ENCODE measurements around the gene MRGPRX4. TPM values are rescaled to one million over a fixed set of nuclear protein-coding genes. Genes with fewer than 3 reads are reported as not detected.
"Not testable (repeated sequence)": the region's sequence is repeated elsewhere in the genome, so short reads cannot be mapped to it uniquely, and the experiment has no call there.

The MRGPRX4 gene
- total RNA-seq, 1 donor from 2014 or later = not detected

DNA sequence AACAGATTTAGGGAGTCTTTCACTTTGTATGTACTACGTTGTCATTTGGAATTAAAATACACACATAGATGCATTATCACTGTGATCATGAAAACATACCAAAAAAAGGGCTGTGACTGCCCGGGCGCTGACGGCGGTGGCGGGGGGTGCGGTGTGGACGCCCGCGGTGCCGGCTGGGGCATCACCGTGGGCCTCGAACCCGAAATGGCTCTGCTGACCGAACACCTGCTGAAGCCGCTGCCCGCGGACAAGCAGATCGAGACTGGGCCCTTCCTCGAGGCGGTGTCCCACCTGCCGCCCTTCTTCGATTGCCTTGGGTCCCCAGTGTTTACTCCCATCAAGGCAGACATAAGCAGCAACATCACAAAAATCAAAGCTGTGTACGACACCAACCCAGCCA is 16.2 kb downstream of the MRGPRX4 start:
- Mint-ChIP-seq H3K27me3 (ENCODE audit: low read depth) (peaks cover 31% of the 10 kb centered on the region), H3K9me3 (no peaks in the 10 kb centered on the region), H3K4me1 (ENCODE audit: low read depth) (no peaks in the 10 kb centered on the region), H3K36me3 (ENCODE audit: low read depth) (no peaks in the 10 kb centered on the region), H3K4me3 (ENCODE audit: low read depth) (no peak overlapping the region), H3K27ac (no peak overlapping the region)
- no peak for DNase-seq (ENCODE audit: low spot score)
- intact Hi-C loops (cut with micrococcal nuclease) = no loop called here

DNA sequence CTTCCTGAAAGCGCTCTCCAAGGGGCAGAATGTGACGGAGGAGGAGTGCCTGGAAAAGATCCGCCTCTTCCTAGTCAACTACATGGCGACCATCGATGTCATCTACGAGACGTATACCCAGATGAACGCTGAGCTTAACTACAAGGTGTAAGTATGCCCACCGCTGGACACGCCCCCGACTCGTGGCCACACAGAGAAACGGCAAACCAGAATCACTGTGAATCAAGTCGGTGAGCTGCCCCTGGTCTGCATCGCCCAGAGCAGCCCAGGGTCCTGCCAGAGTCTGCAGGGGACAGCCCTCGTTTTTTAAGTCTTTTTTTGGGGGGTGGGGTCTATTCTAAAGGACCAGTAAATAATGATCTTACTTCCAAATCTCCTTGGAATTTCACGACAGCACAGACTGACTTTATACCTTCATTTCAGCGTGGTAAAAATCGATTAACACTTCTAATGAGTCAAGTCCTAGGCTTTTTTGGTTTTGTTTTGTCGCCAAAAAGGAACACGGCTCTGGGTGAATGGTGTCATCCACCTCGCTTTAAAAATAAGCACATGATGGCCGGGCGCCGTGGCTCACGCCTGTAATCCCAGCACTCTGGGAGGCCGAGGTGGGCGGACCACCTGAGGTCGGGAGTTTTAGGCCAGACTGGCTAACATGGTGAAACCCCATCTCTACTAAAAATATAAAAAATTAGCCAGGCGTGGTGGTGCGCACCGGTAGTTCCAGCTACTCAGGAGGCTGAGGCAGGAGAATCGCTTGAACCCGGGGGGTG is 17.0 kb downstream of the MRGPRX4 start:
- H3K36me3 Mint-ChIP-seq (ENCODE audit: low read depth); DNase-seq (ENCODE audit: low spot score); intact Hi-C loops (cut with micrococcal nuclease); H3K4me3 Mint-ChIP-seq (ENCODE audit: low read depth); H3K9me3 Mint-ChIP-seq; H3K4me1 Mint-ChIP-seq (ENCODE audit: low read depth); H3K27ac Mint-ChIP-seq: not testable (repeated sequence)
- H3K27me3 Mint-ChIP-seq (ENCODE audit: low read depth) = peaks cover 29% of the 10 kb centered on the region

DNA sequence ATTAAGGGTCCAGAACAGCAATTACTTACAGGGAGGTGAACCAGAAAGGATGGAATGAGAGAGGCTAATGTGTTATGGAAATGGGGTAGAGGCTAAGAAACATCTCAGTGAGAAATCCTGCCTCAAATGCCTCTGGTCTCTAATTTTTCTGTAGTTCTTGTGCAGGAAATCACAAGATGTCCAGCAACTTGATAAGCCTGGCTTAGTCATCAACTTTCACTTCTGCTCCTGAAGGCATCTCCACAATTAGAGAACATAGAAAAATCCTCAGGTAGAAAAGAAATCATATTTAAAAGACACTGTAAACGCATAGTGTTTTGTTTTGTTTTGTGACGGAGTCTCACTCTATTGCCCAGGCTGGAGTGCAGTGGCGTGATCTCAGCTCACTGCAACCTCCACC is 18.7 kb downstream of the MRGPRX4 start:
- Mint-ChIP-seq H3K27me3 (ENCODE audit: low read depth) (peaks cover 25% of the 10 kb centered on the region), H3K4me3 (ENCODE audit: low read depth) (no peak overlapping the region), H3K27ac (no peak overlapping the region), H3K36me3 (ENCODE audit: low read depth) (no peaks in the 10 kb centered on the region), H3K9me3 (no peaks in the 10 kb centered on the region), H3K4me1 (ENCODE audit: low read depth) (no peaks in the 10 kb centered on the region)
- intact Hi-C loops (cut with micrococcal nuclease) = no loop called here
- no peak for DNase-seq (ENCODE audit: low spot score)

DNA sequence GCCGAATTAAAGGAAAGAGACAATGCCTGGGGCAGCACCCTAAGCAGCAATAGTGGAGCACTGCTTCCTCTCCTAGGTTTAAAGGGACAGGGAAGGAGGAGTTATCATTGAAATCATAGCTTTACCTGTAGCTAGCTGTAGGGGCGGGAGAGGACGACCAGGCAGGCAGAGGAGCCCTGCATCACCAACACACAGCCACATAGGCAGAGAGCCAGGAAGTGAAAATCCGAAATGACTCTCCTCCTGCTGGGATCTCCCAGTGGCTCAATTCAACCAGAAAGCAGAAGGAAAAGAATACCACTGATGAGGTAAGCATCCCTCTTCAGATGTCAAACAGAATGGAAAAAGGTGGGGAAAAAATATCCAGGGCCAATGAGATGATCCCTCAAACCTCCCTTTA is 20.4 kb downstream of the MRGPRX4 start:
- DNase-seq (ENCODE audit: low spot score) = no peak
- no peaks in the 10 kb centered on the region for H3K9me3 Mint-ChIP-seq
- no peak overlapping the region for H3K4me3 Mint-ChIP-seq (ENCODE audit: low read depth)
- no peaks in the 10 kb centered on the region for H3K4me1 Mint-ChIP-seq (ENCODE audit: low read depth)
- no peak overlapping the region for H3K27ac Mint-ChIP-seq
- H3K27me3 Mint-ChIP-seq (ENCODE audit: low read depth) = peaks cover 26% of the 10 kb centered on the region
- intact Hi-C loops (cut with micrococcal nuclease) = no loop called here
- no peaks in the 10 kb centered on the region for H3K36me3 Mint-ChIP-seq (ENCODE audit: low read depth)

DNA sequence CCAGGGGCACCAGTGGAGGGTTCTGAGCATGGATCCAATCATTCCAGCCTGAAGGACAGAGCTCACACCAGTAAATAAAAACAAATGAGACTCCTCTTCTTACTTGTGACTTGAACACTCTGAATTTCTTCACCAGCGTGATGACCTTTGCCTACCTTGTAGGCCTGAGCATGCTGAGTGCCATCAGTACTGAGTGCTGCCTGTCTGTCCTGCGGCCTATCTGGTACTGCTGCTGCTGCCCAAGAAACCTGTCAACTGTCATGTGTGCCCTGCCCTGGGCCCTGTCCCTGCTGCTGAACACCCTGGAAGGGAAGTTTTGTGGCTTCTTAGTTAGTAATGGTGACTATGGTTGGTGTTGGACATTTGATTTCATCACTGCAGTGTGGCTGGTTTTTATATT is 23.9 kb downstream of the MRGPRX4 start:
- DNase-seq (ENCODE audit: low spot score) = no peak
- intact Hi-C loops (cut with micrococcal nuclease) = no loop called here
- H3K4me3 Mint-ChIP-seq (ENCODE audit: low read depth) = no peak overlapping the region
- H3K9me3 Mint-ChIP-seq = no peaks in the 10 kb centered on the region
- no peak overlapping the region for H3K27ac Mint-ChIP-seq
- H3K36me3 Mint-ChIP-seq (ENCODE audit: low read depth) = no peaks in the 10 kb centered on the region
- peaks cover 37% of the 10 kb centered on the region for H3K27me3 Mint-ChIP-seq (ENCODE audit: low read depth)
- H3K4me1 Mint-ChIP-seq (ENCODE audit: low read depth) = no peaks in the 10 kb centered on the region

DNA sequence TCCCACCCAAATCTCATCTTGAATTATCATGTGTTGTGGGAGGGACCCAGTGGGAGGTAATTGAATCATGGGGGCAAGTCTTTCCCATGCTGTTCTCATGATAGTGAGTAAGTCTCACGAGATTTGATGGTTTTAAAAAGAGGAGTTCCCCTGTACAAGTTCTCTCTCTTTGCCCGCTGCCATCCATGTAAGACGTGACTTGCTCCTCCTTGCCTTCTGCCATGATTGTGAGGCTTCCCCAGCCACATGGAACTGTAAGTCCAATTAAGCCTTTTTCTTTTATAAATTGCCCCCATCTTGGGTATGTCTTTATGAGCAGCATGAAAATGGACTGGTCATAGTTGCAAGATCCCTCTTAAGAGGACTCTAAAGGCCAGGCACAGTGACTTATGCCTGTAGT is 25.1 kb downstream of the MRGPRX4 start:
- H3K27me3 Mint-ChIP-seq (ENCODE audit: low read depth) = peaks cover 38% of the 10 kb centered on the region
- DNase-seq (ENCODE audit: low spot score); H3K9me3 Mint-ChIP-seq; H3K27ac Mint-ChIP-seq; H3K4me3 Mint-ChIP-seq (ENCODE audit: low read depth); intact Hi-C loops (cut with micrococcal nuclease); H3K4me1 Mint-ChIP-seq (ENCODE audit: low read depth); H3K36me3 Mint-ChIP-seq (ENCODE audit: low read depth): not testable (repeated sequence)

DNA sequence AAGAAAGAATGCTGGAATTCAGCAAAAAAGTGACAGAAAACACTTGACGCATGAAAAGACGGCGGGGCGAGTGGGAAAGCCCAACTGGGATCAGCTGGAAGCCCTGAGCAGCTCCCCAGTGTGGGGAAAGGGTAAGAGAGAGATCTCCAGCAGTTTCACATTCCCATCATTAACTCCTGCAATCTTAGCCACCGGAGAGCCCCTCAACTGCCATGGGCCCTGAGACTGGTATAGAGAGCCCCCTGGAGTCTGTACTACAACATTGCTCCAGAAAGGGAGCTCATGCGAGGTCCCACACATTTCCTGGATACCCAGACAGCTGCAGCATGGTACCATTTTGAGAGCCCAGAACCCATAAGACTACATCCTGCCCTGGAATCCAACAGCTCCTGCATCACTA is 31.1 kb downstream of the MRGPRX4 start:
- intact Hi-C loops (cut with micrococcal nuclease) = loop anchor here (10.0 kb wide), 1 partner anchor 89 kb away; no protein-coding TSS in a partner anchor
- Mint-ChIP-seq H3K36me3 (ENCODE audit: low read depth) (no peaks in the 10 kb centered on the region), H3K27me3 (ENCODE audit: low read depth) (peaks cover 57% of the 10 kb centered on the region), H3K4me3 (ENCODE audit: low read depth) (no peak overlapping the region), H3K9me3 (no peaks in the 10 kb centered on the region), H3K27ac (no peak overlapping the region), H3K4me1 (ENCODE audit: low read depth) (peaks cover 16% of the 10 kb centered on the region)
- no peak for DNase-seq (ENCODE audit: low spot score)

DNA sequence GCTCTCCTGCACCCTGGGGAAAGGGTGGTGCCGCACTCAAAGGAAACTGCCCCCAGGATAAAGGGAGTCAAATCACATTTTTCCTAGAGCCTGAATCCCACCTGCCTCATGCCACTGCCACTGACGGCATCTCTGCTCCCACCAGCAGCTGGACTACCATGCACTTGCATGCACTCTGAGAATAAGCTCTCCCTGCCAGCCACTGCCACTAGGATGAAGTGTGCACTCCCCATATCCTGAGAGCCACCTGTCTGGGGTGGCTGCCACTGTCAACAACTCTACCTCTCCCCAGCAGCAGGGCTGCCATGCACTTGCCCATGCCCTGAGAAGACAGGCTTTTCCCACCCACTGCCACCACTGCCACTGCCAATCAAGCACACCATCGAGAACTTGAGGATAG is 31.6 kb downstream of the MRGPRX4 start:
- DNase-seq (ENCODE audit: low spot score) = no peak
- no peak overlapping the region for H3K4me3 Mint-ChIP-seq (ENCODE audit: low read depth)
- no peaks in the 10 kb centered on the region for H3K9me3 Mint-ChIP-seq
- peaks cover 18% of the 10 kb centered on the region for H3K4me1 Mint-ChIP-seq (ENCODE audit: low read depth)
- peaks cover 59% of the 10 kb centered on the region for H3K27me3 Mint-ChIP-seq (ENCODE audit: low read depth)
- intact Hi-C loops (cut with micrococcal nuclease) = loop anchor here (10.0 kb wide), 1 partner anchor 89 kb away; no protein-coding TSS in a partner anchor
- no peak overlapping the region for H3K27ac Mint-ChIP-seq
- H3K36me3 Mint-ChIP-seq (ENCODE audit: low read depth) = no peaks in the 10 kb centered on the region

DNA sequence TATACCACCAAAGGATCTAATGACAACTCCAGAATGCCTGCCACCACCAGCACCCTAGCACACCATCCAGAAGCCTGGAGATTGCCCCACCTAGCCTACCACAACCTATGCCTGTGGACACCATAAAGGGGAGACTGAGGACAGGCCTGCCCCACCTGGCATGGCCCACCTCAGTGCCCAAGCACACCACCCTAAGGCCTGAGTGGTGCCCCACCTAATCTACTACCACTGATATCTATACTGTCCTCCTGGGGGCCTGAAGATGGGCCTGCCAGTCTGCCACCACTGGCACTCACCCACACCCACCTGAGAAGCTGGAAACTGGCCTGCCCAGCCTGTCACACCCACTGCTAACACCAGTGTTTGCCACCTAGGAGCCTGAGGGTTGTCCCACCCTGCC is 32.1 kb downstream of the MRGPRX4 start:
- intact Hi-C loops (cut with micrococcal nuclease) = loop anchor here (10.0 kb wide), 1 partner anchor 90 kb away; no protein-coding TSS in a partner anchor
- no peak overlapping the region for H3K27ac Mint-ChIP-seq
- no peaks in the 10 kb centered on the region for H3K36me3 Mint-ChIP-seq (ENCODE audit: low read depth)
- H3K9me3 Mint-ChIP-seq = no peaks in the 10 kb centered on the region
- H3K4me3 Mint-ChIP-seq (ENCODE audit: low read depth) = no peak overlapping the region
- peaks cover 18% of the 10 kb centered on the region for H3K4me1 Mint-ChIP-seq (ENCODE audit: low read depth)
- peaks cover 62% of the 10 kb centered on the region for H3K27me3 Mint-ChIP-seq (ENCODE audit: low read depth)
- no peak for DNase-seq (ENCODE audit: low spot score)

DNA sequence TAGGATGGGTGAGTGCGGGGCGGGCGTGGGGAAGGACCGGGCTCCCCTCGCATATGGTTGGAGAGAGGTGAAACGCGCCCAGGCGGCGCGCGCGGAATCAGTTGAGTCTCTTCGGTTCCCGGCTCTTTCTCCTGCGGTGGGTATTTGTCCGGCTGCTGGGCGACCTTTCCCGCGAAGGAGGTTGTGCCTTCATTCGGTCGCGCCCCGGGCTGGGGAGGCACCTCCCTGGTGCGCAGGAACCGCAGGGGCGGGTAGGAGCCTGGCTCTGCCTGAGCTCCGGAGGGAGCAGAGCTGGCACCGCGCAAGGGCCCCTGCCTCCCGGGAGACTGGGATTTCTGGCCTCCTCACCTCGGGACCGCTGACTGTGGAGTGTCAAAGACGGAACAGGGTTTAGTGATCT is 36.4 kb downstream of the MRGPRX4 start:
- no peak overlapping the region for H3K4me3 Mint-ChIP-seq (ENCODE audit: low read depth)
- H3K9me3 Mint-ChIP-seq = no peaks in the 10 kb centered on the region
- H3K36me3 Mint-ChIP-seq (ENCODE audit: low read depth) = no peaks in the 10 kb centered on the region
- peaks cover 18% of the 10 kb centered on the region for H3K4me1 Mint-ChIP-seq (ENCODE audit: low read depth)
- no peak overlapping the region for H3K27ac Mint-ChIP-seq
- intact Hi-C loops (cut with micrococcal nuclease) = loop anchor here (10.0 kb wide), 1 partner anchor 94 kb away; no protein-coding TSS in a partner anchor
- DNase-seq (ENCODE audit: low spot score) = no peak
- H3K27me3 Mint-ChIP-seq (ENCODE audit: low read depth) = peaks cover 64% of the 10 kb centered on the region

DNA sequence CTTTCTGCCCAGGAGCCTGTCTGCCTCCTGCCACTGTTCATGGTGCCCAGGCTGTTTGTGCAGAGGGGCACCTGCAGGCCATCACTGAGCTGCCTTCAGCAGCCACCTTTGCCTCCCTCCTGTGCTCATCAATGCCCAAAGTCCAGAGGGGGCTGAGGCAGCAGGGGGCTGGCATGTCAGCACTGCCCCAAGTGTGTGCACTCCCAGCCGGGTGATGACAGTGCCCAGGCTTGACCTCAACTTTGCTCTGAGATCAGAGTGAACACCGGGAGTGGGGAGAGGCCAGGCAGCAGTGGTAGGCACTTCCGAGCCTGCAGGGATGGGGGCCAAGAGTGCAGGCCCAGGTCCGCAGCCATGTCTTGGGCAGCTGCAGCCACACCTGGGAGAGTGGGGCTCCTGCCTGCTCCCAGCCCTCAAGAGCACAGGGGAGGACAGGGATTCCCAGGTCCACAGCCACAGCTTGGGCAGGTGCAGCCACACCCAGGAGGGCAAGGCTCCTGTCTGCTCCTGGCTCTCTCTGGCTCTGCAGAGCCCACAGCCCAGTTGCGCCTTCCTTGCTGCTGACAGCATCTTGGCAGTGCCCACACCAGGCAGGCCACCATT is 48.7 kb downstream of the MRGPRX4 start:
- no peaks in the 10 kb centered on the region for H3K4me1 Mint-ChIP-seq (ENCODE audit: low read depth)
- H3K27ac Mint-ChIP-seq = no peak overlapping the region
- intact Hi-C loops (cut with micrococcal nuclease) = no loop called here
- DNase-seq (ENCODE audit: low spot score) = no peak
- no peak overlapping the region for H3K4me3 Mint-ChIP-seq (ENCODE audit: low read depth)
- no peaks in the 10 kb centered on the region for H3K9me3 Mint-ChIP-seq
- no peaks in the 10 kb centered on the region for H3K36me3 Mint-ChIP-seq (ENCODE audit: low read depth)
- peaks cover 31% of the 10 kb centered on the region for H3K27me3 Mint-ChIP-seq (ENCODE audit: low read depth)

DNA sequence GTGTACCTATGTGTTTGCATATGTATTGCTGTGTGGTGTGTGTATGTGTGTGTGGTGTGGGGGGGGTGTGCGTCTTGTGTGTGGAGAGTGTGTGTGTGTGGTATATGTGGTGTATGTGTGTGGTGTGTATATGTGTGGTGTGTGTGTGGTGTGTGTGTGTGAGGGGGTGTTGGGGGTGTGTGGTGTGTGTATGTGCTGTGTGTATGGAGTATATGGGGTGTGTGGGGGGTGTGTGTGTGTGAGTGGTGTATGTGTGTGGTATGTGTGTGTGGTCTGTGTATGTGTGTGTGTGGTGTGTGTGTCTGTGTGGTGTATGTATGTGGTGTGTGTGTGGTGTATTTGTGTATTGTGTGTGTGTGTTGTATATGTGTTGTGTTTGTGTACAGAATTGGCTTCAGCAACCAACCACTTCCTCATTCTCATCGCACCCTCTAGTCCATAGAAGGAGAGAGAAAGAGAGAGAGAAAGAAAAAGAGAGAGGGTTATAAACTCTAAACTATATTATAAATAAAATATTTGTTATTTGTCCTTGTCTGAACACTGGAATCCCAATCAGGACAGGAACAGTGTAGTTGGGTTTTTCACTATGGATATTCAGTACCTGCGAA is 50.3 kb downstream of the MRGPRX4 start:
- Mint-ChIP-seq H3K36me3 (ENCODE audit: low read depth) (no peaks in the 10 kb centered on the region), H3K27me3 (ENCODE audit: low read depth) (peaks cover 23% of the 10 kb centered on the region), H3K4me3 (ENCODE audit: low read depth) (no peak overlapping the region), H3K27ac (no peak overlapping the region), H3K9me3 (no peaks in the 10 kb centered on the region), H3K4me1 (ENCODE audit: low read depth) (no peaks in the 10 kb centered on the region)
- intact Hi-C loops (cut with micrococcal nuclease) = no loop called here
- DNase-seq (ENCODE audit: low spot score) = no peak
